Measurements from ENCODE around the gene PIK3R1.

The PIK3R1 gene

GRCh38 chr5:68267066-68267465, 51.5 kb downstream of the PIK3R1 start:
- in situ Hi-C loops (cut with MboI; ENCODE audit: low sequenced_read_pairs), result loop anchor here (25.0 kb wide), 1 partner anchor 1030 kb away; no protein-coding TSS in a partner anchor

GRCh38 chr5:68268101-68268851, 52.7 kb downstream of the PIK3R1 start:
- in situ Hi-C loops (cut with MboI; ENCODE audit: low sequenced_read_pairs), result loop anchor here (25.0 kb wide), 1 partner anchor 1031 kb away; no protein-coding TSS in a partner anchor

- in situ Hi-C loops (cut with MboI; ENCODE audit: low sequenced_read_pairs), result loop anchor here (25.0 kb wide), 1 partner anchor 1031 kb away; no protein-coding TSS in a partner anchor
These were observed 53.2 kb downstream of the PIK3R1 start for GRCh38 chr5:68268852-68269130.

- in situ Hi-C loops (cut with MboI; ENCODE audit: low sequenced_read_pairs), result loop anchor here (25.0 kb wide), 1 partner anchor 1033 kb away; no protein-coding TSS in a partner anchor
These were observed 54.3 kb downstream of the PIK3R1 start for GRCh38 chr5:68269820-68270219.

- in situ Hi-C loops (cut with MboI; ENCODE audit: low sequenced_read_pairs), result loop anchor here (25.0 kb wide), 1 partner anchor 1033 kb away; no protein-coding TSS in a partner anchor
These were observed 54.9 kb downstream of the PIK3R1 start for GRCh38 chr5:68270399-68270975.

GRCh38 chr5:68271124-68271523, 55.6 kb downstream of the PIK3R1 start:
- in situ Hi-C loops (cut with MboI; ENCODE audit: low sequenced_read_pairs), result loop anchor here (25.0 kb wide), 1 partner anchor 1034 kb away; no protein-coding TSS in a partner anchor

- in situ Hi-C loops (cut with MboI; ENCODE audit: low sequenced_read_pairs), result loop anchor here (25.0 kb wide), 1 partner anchor 1035 kb away; no protein-coding TSS in a partner anchor
These were observed 56.7 kb downstream of the PIK3R1 start for GRCh38 chr5:68272289-68272688.

GRCh38 chr5:68273717-68274409, 58.3 kb downstream of the PIK3R1 start:
- in situ Hi-C loops (cut with MboI; ENCODE audit: low sequenced_read_pairs), result loop anchor here (25.0 kb wide), 1 partner anchor 1037 kb away; no protein-coding TSS in a partner anchor

- in situ Hi-C loops (cut with MboI; ENCODE audit: low sequenced_read_pairs), result loop anchor here (25.0 kb wide), 2 partner anchors 187 to 1038 kb away; no protein-coding TSS in a partner anchor
These were observed 59.5 kb downstream of the PIK3R1 start for GRCh38 chr5:68274847-68275651.

GRCh38 chr5:68276740-68277139, 61.2 kb downstream of the PIK3R1 start:
- in situ Hi-C loops (cut with MboI; ENCODE audit: low sequenced_read_pairs), result loop anchor here (25.0 kb wide), 1 partner anchor 186 kb away; no protein-coding TSS in a partner anchor

- in situ Hi-C loops (cut with MboI; ENCODE audit: low sequenced_read_pairs), result loop anchor here (25.0 kb wide), 1 partner anchor 185 kb away; no protein-coding TSS in a partner anchor
These were observed 61.9 kb downstream of the PIK3R1 start for GRCh38 chr5:68277431-68277830.

GRCh38 chr5:68279984-68280383, 64.4 kb downstream of the PIK3R1 start:
- in situ Hi-C loops (cut with MboI; ENCODE audit: low sequenced_read_pairs), result loop anchor here (25.0 kb wide), 1 partner anchor 182 kb away; no protein-coding TSS in a partner anchor

- in situ Hi-C loops (cut with MboI; ENCODE audit: low sequenced_read_pairs), result loop anchor here (25.0 kb wide), 1 partner anchor 180 kb away; no protein-coding TSS in a partner anchor
These were observed 66.4 kb downstream of the PIK3R1 start for GRCh38 chr5:68282001-68282400.

- in situ Hi-C loops (cut with MboI; ENCODE audit: low sequenced_read_pairs), result loop anchor here (25.0 kb wide), 1 partner anchor 179 kb away; no protein-coding TSS in a partner anchor
These were observed 68.2 kb downstream of the PIK3R1 start for GRCh38 chr5:68283766-68284165.

GRCh38 chr5:68285075-68285840, 69.7 kb downstream of the PIK3R1 start:
- in situ Hi-C loops (cut with MboI; ENCODE audit: low sequenced_read_pairs), result loop anchor here (25.0 kb wide), 1 partner anchor 177 kb away; no protein-coding TSS in a partner anchor

GRCh38 chr5:68285851-68286611, 70.5 kb downstream of the PIK3R1 start:
- in situ Hi-C loops (cut with MboI; ENCODE audit: low sequenced_read_pairs), result loop anchor here (25.0 kb wide), 1 partner anchor 176 kb away; no protein-coding TSS in a partner anchor

GRCh38 chr5:68286612-68286912, 71.0 kb downstream of the PIK3R1 start:
- in situ Hi-C loops (cut with MboI; ENCODE audit: low sequenced_read_pairs), result loop anchor here (25.0 kb wide), 1 partner anchor 176 kb away; no protein-coding TSS in a partner anchor

- in situ Hi-C loops (cut with MboI; ENCODE audit: low sequenced_read_pairs), result loop anchor here (25.0 kb wide), 1 partner anchor 175 kb away; no protein-coding TSS in a partner anchor
These were observed 72.0 kb downstream of the PIK3R1 start for GRCh38 chr5:68287631-68287975.
